Motor neuron (in vitro differentiated cells): ENCODE data around the gene BCKDHB. TPM values are rescaled to one million over a fixed set of nuclear protein-coding genes. Genes with fewer than 3 reads are reported as not detected.
"Not testable (repeated sequence)": the region's sequence is repeated elsewhere in the genome, so short reads cannot be mapped to it uniquely, and the experiment has no call there.

Experiments
- ATAC-seq, 8 experiments: fragments of 200-7000 bp; cut with Tn5 transposase; replicated peaks in 6 of 8; 2 replicates each; pipeline ENCODE4 v1.8.0; 2021; ENCODE audit warnings: mild to moderate bottlenecking in 8 of 8, moderate library complexity in 8 of 8
- H3K27ac ChIP-seq, 2 donors: fragments of 250-450 bp; sonication (Bioruptor Pico); 2 replicates each; pipeline ENCODE4 v1.9.0; 2021; ENCODE audit warnings: antibody characterized with exemption in 2 of 2, mild to moderate bottlenecking in 2 of 2, moderate library complexity in 1 of 2
- H3K4me1 ChIP-seq, 2 donors: fragments of 250-450 bp; sonication (Bioruptor Pico); replicated peaks in 1 of 2; 2 replicates each; pipeline ENCODE4 v1.6.1; 2021; ENCODE audit warnings: antibody characterized with exemption in 2 of 2, mild to moderate bottlenecking in 2 of 2, moderate library complexity in 1 of 2
- H3K4me3 ChIP-seq, 5 donors: fragments of 250-450 bp; sonication (Bioruptor Pico); 2 replicates each; pipeline ENCODE4 v1.9.0; 2021; ENCODE audit warnings: antibody characterized with exemption in 5 of 5, mild to moderate bottlenecking in 5 of 5, moderate library complexity in 4 of 5
- WGBS, 10 experiments: fragments of 450-650 bp; shearing (Covaris generic); methylation state at CpG; one replicate each; pipeline ENCODE4 v1.0.0; 2022; 5-methylcytosine and 5-hydroxymethylcytosine counted together
- in situ Hi-C, 9 experiments: fragments of 400-800 bp; cut with MboI; loops; one replicate each; pipeline ENCODE4 v1.15.0; 2021; ENCODE audit warnings: low sequenced_read_pairs in 9 of 9, low pct_unique_long_range_greater_than_20kb in 2 of 9; ENCODE audit not compliant: unreplicated experiment in 9 of 9
- total RNA-seq, 8 experiments: library from RNA; unstranded; fragments of 300-600 nt; gene quantifications; 2 replicates each; pipeline versions ENCODE4 v1.2.3 to v1.2.4, GENCODE V29; 2022

BCKDHB gene
- 10 to 100 TPM in 4 of 8 experiments, 1 to 10 TPM in 4; 7.5 to 37.2 (median 10.4) TPM for total RNA-seq

DNA sequence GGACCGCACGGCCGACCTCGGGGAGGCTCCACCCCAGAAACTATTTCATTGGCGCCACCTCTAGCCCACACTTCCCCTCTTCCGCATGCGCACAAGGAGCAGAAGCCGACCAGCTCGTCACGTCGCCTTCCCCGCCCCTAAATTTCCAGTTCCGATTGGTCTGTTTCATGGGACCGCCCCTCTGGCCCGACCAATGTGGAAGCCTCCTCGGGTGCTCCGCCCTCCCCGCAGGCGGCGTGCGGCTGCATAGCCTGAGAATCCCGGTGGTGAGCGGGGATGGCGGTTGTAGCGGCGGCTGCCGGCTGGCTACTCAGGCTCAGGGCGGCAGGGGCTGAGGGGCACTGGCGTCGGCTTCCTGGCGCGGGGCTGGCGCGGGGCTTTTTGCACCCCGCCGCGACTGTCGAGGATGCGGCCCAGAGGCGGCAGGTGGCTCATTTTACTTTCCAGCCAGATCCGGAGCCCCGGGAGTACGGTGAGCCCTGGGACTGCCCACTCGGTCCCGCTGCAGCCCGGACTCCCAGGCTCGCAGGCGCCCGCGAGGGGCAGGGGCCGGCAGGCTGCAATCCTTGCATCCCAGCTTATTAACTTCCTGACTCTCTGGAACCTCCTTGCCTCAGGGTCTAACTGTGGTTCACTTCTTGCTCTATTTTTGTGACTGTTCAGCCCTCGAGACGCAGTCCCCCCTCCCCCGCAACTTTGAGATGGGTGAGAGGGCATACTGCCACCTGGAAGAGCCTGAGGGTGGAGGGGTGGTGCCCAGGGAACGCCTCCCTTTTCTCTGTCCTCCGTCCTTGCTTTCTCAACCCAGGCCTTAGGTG lies at the start of gene BCKDHB:
Gene BCKDHB (plus strand): TSS at position 254 of the 818 bp plus-strand sequence. CDS start 23 bp downstream, at position 277.
- in situ Hi-C loops: no loop called here
- WGBS, 10 experiments: 0 to 16% (median 2%) methylated on average over 6 to 20 of the region's 56 CpGs; no CpG with 5 or more reads in 4 of the 10 experiments
- Histone ChIP-seq H3K4me3 (peak within 1 kb of the TSS; percentile 67 to 92 (median 74)), H3K4me1 (no peaks in the 10 kb centered on the region), H3K27ac (peak within 1 kb of the TSS in 1 of 2 donors; percentile 49)
- ATAC-seq: peak; percentile 95 to 99 (median 98)

DNA sequence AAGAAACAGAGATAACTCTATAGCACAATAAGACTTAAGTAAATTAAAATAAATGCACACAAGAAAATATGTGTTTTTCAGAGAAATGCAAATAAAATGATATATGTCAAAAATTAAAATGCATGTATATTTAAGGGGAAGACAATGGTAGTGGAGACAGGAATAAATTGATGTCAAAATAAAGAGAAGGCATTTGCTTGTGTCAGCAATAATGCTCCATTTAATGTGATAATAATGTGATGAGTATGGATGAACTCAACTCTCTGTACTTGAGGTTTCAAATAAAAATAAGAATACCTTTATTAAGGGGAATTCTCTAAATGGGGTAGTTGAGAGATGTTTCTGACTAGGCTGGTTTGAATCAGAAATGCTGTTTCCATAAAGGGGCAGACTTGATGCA lies 45.7 kb upstream of the BCKDHB start:
- ATAC-seq: no peak
- in situ Hi-C loops: no loop called here
- no peak overlapping the region for H3K4me3 ChIP-seq
- H3K27ac ChIP-seq: no peak overlapping the region
- H3K4me1 ChIP-seq: no peaks in the 10 kb centered on the region

DNA sequence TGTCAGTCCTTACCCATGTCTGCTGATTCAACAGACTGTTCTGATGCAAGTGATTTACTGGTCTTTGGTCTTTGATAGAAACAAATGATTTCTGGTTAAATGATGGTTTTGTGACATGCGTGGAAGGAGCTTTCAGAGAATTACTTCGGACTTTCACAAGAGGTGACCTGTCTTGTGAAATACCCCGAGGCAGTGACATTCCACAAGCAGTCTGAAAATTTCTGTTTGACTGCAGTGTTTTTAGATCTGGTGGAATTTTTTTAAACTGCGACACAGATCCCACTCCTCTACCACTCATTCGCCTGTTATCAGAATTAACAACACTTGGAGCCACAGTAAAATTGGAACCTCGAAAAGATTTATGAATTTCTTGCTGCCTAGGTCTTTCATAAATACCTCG lies 38.3 kb upstream of the BCKDHB start:
- ATAC-seq, in situ Hi-C loops, H3K4me3 ChIP-seq, H3K4me1 ChIP-seq, H3K27ac ChIP-seq: not testable (repeated sequence)
- 33 to 93% (median 80%) methylated on average over 1 to 3 of the region's 7 CpGs; no CpG with 5 or more reads in 6 of the 10 experiments for WGBS, 10 experiments

DNA sequence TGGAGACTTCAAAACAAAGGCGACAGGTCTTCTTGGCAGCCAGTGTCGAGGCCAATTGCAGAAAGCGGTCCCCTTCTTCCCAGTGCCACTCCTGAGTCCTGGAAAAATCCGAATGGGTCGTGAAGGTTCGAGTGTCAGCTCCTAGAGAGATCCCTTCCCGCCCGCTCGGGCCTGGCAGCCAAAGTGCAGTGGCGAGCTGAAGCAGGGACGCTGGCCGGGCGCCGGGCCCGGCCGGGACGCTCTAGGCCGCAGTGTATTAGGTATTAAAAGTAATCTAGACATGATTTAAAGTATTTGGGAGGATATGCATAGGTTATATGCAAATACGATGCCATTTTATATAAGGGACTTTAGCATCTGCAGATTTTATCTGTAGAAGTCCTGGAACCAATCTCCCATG lies 36.0 kb upstream of the BCKDHB start:
- in situ Hi-C loops, H3K27ac ChIP-seq, H3K4me3 ChIP-seq, H3K4me1 ChIP-seq, ATAC-seq: not testable (repeated sequence)
- WGBS, 10 experiments: 43 to 100% (median 97%) methylated on average over 1 to 14 of the region's 19 CpGs; no CpG with 5 or more reads in 4 of the 10 experiments

DNA sequence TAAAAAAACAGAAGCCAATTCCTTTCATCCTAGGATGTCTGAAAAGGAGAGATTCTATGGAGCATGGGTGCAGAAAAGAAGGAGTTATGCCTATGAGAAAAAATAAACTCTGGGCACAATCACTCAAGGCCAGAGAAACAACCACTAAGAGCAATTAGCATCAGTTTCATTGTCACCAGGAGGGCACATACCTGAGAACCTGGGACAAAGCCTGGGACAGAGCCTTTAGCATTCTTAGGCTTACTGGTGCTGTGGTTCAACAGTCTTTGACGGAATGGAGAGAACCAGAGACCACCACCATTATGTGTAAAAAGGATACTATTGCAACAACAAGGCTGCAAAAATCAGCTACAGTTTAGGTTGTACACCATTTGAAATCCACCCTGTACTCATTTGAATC lies 29.4 kb upstream of the BCKDHB start:
- in situ Hi-C loops: loop anchor here in 1 of 9 experiments (25.0 kb wide), 1 partner anchor 140 kb away; the partner anchor contains the start of gene ELOVL4
- no peak overlapping the region for H3K4me3 ChIP-seq
- no peak overlapping the region for H3K27ac ChIP-seq
- WGBS, 10 experiments: 14 to 100% (median 89%) methylated on average over 1 of the region's 1 CpG; no CpG with 5 or more reads in 3 of the 10 experiments
- no peak for ATAC-seq
- no peaks in the 10 kb centered on the region for H3K4me1 ChIP-seq

DNA sequence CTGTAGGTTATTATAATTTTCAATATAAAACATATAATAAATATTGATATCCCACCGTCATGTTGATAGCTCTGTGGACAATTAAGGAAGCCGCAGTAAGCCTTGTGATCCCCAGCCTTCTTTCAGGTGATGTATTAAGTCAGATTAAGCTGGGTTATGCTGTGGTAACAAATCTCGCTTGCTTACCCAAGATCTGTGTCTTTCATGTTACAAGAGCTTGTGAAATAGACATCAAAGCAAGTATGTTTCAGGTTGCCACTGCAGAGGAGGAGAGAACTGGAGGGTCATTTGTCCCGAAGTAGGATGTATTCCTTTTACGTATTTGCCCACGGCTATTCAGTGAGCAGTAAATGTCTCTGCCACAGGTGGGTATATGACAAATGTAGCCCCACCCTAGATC lies 17.8 kb upstream of the BCKDHB start:
- no peak overlapping the region for H3K27ac ChIP-seq
- no peaks in the 10 kb centered on the region for H3K4me1 ChIP-seq
- ATAC-seq: no peak
- no peak overlapping the region for H3K4me3 ChIP-seq
- WGBS, 10 experiments: 58 to 100% (median 94%) methylated on average over 1 to 6 of the region's 6 CpGs
- in situ Hi-C loops: loop anchor here in 1 of 9 experiments (25.0 kb wide), 1 partner anchor 151 kb away; the partner anchor contains the start of gene ELOVL4

DNA sequence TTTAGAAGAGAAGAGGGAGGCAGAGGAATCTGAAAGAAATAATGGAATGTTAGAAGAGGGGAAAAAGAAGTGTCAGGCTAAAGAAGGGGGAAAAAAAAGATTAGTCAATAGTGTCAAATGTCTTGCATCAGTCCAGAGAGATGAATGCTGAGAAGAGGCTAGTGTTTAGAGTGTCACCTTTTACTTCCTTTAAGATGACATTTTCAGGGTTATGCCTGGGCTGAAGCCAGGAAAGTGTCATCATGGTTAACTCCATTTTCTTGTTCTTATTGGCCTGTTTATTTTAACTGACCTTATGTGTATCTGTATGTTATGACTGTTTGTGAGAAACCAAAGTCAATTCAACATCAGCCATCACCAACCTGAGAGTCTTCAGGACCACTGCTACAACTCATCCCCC lies 15.0 kb upstream of the BCKDHB start:
- no peaks in the 10 kb centered on the region for H3K4me1 ChIP-seq
- H3K4me3 ChIP-seq: no peak overlapping the region
- in situ Hi-C loops: loop anchor here in 1 of 9 experiments (25.0 kb wide), 1 partner anchor 154 kb away; the partner anchor contains the start of gene ELOVL4
- ATAC-seq: no peak
- H3K27ac ChIP-seq: no peak overlapping the region

DNA sequence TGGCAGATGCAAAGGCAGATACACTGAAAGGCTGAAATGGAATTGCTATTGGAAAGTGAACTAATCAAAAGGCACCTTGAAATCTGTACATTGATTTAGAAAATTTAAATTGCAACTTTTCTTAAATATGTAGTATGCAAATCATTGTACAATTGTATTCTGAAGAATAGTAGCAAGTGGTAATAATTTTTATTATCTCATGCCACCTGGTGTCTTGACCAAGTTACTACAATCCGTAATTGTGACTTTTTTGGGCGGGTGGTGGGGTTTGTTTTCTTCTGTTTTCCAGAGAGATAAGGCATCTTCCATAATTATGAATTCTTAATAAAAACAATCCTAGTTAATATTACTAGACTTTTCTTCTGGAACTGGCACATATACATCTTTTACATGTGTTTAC lies 12.5 kb upstream of the BCKDHB start:
- Histone ChIP-seq H3K4me3 (no peak overlapping the region), H3K27ac (no peak overlapping the region), H3K4me1 (no peaks in the 10 kb centered on the region)
- WGBS, 10 experiments: 0 to 25% (median 8%) methylated on average over 1 to 2 of the region's 2 CpGs; no CpG with 5 or more reads in 2 of the 10 experiments
- in situ Hi-C loops: loop anchor here in 1 of 9 experiments (25.0 kb wide), 1 partner anchor 157 kb away; the partner anchor contains the start of gene ELOVL4
- ATAC-seq: peak in 1 of 8 experiments; percentile 37

DNA sequence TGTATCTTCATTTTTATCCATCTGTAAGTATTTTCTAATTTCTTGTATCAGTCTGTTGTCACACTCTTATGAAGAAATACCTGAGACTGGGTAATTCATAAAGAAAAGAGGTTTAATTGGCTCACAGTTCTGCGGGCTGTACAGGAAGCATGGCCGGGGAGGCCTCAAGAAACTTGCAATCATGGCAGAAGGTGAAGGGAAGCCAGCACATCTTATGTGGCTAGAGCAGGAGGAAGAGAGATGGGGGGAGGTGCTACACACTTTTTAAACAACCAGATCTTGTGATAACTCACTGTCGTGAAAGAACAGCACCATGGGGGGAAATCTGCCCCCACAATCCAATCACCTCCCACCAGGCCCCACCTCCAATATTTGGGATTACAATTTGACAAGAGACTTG lies 10.9 kb upstream of the BCKDHB start:
- no peaks in the 10 kb centered on the region for H3K4me1 ChIP-seq
- H3K4me3 ChIP-seq: no peak overlapping the region
- in situ Hi-C loops: loop anchor here in 1 of 9 experiments (25.0 kb wide), 1 partner anchor 158 kb away; the partner anchor contains the start of gene ELOVL4
- no peak for ATAC-seq
- 38 to 100% (median 71%) methylated on average over 2 to 3 of the region's 3 CpGs; no CpG with 5 or more reads in 3 of the 10 experiments for WGBS, 10 experiments
- H3K27ac ChIP-seq: no peak overlapping the region

DNA sequence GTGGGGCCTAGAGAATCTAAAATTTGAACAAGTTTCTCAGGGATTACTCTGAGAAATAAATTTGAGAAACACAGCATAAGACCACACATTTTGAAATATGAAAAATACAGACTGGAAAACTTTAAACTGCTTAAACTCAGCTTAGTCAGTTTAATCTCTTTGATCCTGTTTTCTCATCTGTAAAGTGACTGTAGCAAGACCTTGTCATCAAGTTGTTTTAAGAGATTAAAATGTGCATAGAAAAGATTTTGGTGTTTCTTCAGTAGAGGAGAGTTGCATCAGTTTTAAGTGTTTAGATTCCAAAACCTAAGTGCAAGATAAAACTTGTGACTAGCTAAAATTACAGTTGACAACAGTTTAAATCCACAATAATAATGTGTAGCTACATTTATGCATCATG lies 8.1 kb upstream of the BCKDHB start:
- Histone ChIP-seq H3K27ac (no peak overlapping the region), H3K4me1 (no peaks in the 10 kb centered on the region), H3K4me3 (no peak overlapping the region)
- no peak for ATAC-seq
- in situ Hi-C loops: loop anchor here in 1 of 9 experiments (25.0 kb wide), 1 partner anchor 161 kb away; the partner anchor contains the start of gene ELOVL4

DNA sequence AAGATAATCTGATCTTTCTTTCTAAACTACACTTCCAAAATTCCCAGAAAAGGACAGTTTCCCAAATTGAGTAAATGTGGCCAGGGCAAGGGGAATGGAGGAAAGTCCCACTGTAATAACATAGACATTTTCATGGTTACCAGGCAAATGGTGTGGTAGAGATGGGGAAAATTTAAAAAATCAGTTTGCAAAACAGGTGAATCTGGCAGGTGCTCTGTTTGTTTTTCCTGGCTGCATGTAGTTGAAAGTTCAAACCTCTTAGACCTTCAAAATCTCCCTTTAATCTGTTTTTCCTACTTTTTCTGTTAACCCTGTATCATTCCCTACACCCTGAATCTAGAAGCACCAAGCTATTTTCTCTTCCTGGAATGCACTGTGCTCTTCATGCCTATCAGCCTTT lies 2.0 kb upstream of the BCKDHB start:
- no peak for ATAC-seq
- in situ Hi-C loops: no loop called here
- no peak overlapping the region for H3K4me3 ChIP-seq
- H3K27ac ChIP-seq: no peak overlapping the region
- no peaks in the 10 kb centered on the region for H3K4me1 ChIP-seq

DNA sequence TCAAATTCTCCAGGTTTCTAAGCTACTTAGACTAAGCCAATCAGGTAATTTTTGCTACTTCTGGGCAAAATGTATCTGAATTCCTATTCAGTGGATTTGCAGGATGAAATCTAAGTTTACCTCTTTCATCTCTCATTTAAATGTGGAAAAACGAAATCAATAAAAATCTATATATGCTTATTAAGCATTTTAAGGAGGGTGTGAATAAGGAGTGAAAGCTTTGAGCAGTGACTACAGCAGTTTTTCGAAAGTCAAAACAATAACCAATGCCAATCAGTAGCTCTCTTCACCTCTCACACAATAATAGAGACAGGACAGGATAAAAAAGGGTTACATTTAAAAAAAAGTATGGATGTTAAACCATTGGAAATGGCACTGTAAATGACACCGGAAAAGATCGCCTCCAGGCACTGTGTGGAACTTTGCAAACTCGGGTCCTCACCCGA lies 476 bp upstream of the BCKDHB start:
- H3K4me1 ChIP-seq: no peaks in the 10 kb centered on the region
- WGBS, 10 experiments: 0 to 20% (median 8%) methylated on average over 1 to 6 of the region's 6 CpGs; no CpG with 5 or more reads in 1 of the 10 experiments
- no peak for ATAC-seq
- peak overlapping the region; percentile 67 to 92 (median 74) for H3K4me3 ChIP-seq
- H3K27ac ChIP-seq: no peak overlapping the region
- in situ Hi-C loops: no loop called here

DNA sequence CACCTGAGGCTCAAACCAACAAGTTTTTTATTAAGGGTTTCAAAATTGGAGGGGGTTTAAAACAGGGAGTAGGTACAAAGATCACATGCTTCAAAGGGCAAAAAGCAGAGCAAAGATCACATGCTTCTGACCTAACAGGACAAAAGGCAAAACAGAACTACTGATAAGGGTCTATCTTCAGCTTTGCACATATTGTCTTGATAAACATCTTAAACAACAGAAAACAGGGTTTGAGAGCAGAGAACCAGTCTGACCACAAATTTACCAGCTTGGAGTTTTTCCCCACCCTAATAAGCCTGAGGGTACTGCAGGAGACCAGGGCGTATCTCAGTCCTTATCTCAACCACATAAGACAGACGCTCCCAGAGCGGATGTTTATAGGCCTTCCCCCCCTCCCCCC lies 16.1 kb downstream of the BCKDHB start:
- no CpG with 5 or more reads among the region's 3 CpGs for WGBS, 10 experiments
- H3K27ac ChIP-seq, ATAC-seq, in situ Hi-C loops, H3K4me3 ChIP-seq, H3K4me1 ChIP-seq: not testable (repeated sequence)
